Sciatic nerve (tissue), 2 donors: Measurements from ENCODE around the gene RCAN2. TPM values are rescaled to one million over a fixed set of nuclear protein-coding genes. Genes with fewer than 3 reads are reported as not detected.
"Not testable (repeated sequence)": the region's sequence is repeated elsewhere in the genome, so short reads cannot be mapped to it uniquely, and the experiment has no call there.

ENCODE experiments used
- ATAC-seq: fragments of 200-7000 bp; cut with Tn5 transposase; one replicate; pipeline ENCODE4 v1.9.1; 2020; ENCODE audit warnings: mild to moderate bottlenecking, moderate library complexity
- DNase-seq: peaks from one replicate; pipeline ENCODE4 v3.0.0-alpha.2; 2020; ENCODE audit warnings: low spot score
- intact Hi-C: fragments of 100-400 bp; cut with DNase I; formaldehyde crosslinking; loops from one replicate; pipeline ENCODE4 v1.14.2; 2022
- total RNA-seq: library from RNA; stranded (reverse); fragmentation: NEBNext Ultra II Directional; extraction: Animal tissue kit (Norgen Biotek cat#: 25700); gene quantifications from one replicate; pipeline ENCODE4 v1.2.1, GENCODE V29; 2021
- donor health status: DM: no; HTN: no; CAD: no.
- donor health status: DM: no; HTN: no; CAD: no.

The RCAN2 gene
- total RNA-seq, 1 donor from 2014 or later: 14.8 TPM

DNA sequence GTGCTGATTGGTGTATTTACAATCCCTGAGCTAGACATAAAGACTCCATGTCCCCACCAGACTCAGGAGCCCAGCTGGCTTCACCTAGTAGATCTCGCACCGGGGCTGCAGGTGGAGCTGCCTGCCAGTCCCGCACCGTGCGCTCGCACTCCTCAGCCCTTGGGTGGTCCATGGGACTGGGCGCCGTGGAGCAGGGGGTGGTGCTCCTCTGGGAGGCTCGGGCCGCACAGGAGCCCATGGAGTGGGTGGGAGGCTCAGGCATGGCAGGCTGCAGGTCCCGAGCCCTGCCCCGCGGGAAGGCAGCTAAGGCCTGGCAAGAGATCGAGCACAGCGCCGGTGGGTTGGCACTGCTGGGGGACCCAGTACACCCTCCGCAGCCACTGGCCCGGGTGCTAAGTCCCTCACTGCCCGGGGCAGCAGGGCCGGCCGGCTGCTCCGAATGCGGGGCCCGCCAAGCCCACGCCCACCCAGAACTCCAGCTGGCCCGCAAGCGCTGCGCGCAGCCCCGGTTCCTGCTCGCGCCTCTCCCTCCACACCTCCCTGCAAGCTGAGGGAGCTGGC lies 85.5 kb downstream of the RCAN2 start:
- intact Hi-C loops, ATAC-seq, DNase-seq: not testable (repeated sequence)

DNA sequence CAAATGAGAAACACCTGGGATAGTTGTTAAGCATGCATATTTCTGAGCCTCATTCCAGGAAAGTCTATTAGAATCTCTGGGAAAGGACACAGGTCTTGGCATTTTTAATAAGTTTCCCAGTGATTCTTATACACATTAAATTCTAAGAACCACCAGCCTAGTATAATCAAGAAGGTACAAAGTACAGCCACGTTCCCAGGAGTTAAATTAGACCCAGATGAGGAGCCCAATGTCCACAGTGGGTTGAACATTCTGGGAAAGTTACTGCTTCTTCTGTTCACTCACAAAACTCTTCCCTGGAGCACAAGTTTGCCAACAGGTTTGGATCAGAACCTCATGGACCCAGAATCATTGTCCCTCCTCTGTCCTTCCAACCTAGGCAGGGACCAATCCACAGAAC lies 90.4 kb downstream of the RCAN2 start:
- no peak for ATAC-seq
- intact Hi-C loops: no loop called here

DNA sequence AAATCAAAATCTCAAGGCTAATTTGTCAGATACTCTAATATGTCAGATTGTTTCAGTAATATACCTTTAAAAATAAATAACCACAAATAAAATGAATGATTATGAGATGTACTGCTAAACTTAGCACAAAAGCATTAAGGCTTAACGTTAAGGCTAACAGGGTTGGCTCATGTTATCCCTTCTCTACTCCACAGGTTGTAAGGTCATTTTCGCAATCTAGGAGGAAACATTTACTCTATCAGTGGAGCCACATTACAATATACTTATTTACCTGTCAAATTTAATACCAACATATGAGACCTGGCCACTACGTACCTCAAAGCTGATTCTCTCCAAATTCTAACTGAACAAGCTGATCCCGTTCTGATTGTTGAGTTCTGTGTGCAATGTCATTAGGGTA lies 95.7 kb downstream of the RCAN2 start:
- DNase-seq: no peak
- intact Hi-C loops: no loop called here
- ATAC-seq: no peak

More for the DNA sequence above, 90.4 kb downstream of the RCAN2 start:
- DNase-seq: no peak

- DNase-seq: no peak
- intact Hi-C loops: no loop called here
- no peak for ATAC-seq
These were observed 97.3 kb downstream of the RCAN2 start for GRCh38 chr6:46393940-46394337.

GRCh38 chr6:46393161-46393939 lies 97.9 kb downstream of the RCAN2 start:
- DNase-seq (no peak), ATAC-seq (no peak)
- intact Hi-C loops: no loop called here

DNA sequence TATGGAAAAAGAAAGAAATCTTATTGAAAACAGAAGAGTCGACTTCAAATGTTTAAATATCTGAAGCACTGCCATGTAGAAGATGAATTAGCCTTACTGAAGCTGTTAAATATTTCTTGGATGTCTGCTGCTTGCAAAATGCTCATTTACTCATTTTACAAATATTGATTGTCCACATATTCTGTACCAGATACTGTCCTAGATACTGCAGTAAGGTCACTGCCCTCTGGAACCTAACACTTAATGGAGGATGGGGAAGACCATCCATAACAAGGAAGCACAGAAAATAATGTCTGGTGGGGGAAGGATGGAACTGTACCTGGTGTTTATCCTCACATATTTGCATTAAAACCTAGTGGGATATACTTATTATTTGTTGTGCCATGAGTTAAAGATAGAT lies 99.0 kb downstream of the RCAN2 start:
- ATAC-seq: no peak
- intact Hi-C loops: no loop called here

GRCh38 chr6:46390153-46390876 lies 100.9 kb downstream of the RCAN2 start:
- intact Hi-C loops: no loop called here
- ATAC-seq (no peak), DNase-seq (no peak)

More for the DNA sequence above, 99.0 kb downstream of the RCAN2 start:
- no peak for DNase-seq

DNA sequence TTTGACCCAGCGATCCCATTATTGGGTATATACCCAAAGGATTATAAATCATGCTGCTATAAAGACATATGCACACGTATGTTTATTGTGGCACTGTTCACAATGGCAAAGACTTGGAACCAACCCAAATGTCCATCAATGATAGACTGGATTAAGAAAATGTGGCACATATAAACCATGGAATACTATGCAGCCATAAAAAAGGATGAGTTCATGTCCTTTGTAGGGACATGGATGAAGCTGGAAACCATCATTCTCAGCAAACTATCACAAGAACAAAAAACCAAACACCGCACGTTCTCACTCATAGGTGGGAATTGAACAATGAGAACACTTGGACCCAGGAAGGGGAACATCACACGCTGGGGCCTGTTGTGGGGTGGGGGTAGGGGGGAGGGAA lies 103.5 kb downstream of the RCAN2 start:
- ATAC-seq, DNase-seq, intact Hi-C loops: not testable (repeated sequence)

DNA sequence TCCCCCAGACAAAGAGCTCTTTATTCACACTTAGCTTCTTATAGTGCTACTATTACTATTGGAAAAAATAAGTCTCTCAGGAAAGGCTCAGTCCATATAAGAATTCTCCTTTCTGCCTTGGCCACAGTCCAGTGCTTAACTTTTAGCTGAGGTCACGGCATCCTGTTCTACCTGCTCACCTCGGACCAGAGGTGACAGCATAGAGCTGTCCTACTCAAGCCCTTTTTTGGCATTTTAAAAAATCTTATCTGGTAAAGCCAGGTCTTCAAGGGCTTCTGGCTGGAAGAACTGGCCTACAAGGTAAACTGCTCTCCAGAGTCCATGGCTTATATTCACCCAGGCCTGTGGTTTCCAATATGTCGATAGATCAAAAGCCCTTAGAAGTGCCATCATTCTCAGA lies 109.7 kb downstream of the RCAN2 start:
- no peak for ATAC-seq
- intact Hi-C loops: no loop called here
- no peak for DNase-seq

DNA sequence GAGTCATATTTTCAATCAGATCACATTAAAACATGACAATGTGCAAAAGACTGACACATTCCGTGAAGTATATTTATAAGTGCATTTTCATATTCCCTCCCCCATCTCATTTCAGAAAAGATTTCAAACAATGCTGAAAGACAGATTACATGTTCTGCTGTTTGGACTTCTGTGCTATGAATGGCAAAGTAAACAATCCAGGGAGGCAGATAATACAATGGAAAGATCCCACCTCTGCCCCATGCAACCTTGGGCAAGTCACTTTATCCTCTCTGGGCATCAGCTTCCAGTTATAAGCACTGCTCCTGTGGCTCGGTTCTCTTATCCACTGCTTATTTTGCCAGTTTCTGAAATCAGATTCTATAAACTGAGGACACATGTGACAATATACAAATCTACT lies 110.2 kb downstream of the RCAN2 start:
- DNase-seq (no peak), ATAC-seq (no peak)
- intact Hi-C loops: no loop called here

GRCh38 chr6:46380152-46380807 lies 111.0 kb downstream of the RCAN2 start:
- DNase-seq (no peak), ATAC-seq (no peak)
- intact Hi-C loops: no loop called here

GRCh38 chr6:46378882-46379416 lies 112.3 kb downstream of the RCAN2 start:
- intact Hi-C loops: no loop called here
- DNase-seq (no peak), ATAC-seq (peak; percentile 57)

DNA sequence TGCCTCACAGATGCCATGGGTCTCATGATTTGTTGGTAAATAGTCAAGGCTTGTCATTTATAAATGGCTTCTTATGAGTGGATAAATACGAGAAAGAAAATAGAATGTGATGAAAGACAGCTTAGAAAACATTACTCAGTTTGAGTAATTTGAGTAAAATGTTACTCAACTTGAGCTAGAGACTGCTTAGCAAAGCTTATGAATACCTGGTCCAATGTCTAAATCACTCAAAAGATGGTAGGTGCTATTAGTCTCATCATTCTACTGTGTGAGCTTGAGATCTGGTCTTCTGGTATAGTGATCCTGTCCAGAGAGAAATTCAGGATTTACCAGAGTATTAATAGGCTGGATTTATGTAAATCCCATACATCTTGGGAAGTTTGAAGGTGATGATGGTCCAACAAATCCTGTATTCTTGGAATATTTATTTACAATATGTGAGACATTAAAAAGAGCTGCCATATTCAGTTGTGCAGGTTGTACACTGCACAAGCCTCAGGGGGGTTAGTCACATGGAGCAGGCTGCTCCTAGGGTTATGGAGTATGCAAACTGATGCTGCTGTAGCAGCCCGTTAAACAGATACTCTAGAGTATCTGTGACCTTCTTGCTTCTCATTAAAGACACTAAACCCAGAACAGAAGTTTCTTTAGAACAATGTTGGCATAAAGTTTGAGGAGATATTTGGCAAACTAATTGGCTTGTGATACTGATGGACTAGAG lies 112.9 kb downstream of the RCAN2 start:
- intact Hi-C loops: no loop called here
- no peak for DNase-seq
- no peak for ATAC-seq

DNA sequence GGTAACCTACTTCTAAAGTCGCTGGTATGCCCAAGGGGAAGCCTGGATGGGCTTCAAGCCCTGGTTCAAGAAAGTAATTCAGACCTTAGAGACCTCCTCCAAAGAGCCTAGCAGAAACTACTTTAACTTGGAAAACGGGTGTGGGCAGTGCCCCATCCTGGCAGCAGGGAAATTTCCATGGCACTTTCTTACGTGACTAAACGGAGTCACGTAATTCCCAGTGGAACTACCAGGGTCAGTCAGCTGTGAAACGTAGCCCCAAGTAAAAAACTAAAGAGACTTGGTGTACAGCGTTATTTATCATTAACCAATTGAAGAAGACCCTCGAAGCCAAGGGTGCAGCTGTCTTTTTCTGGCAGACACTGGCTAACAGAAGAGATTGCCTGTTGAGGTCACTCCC lies 114.0 kb downstream of the RCAN2 start:
- intact Hi-C loops: no loop called here
- no peak for ATAC-seq
- DNase-seq: no peak

GRCh38 chr6:46376562-46377061 lies 114.6 kb downstream of the RCAN2 start:
- no peak for DNase-seq
- peak; percentile 64 for ATAC-seq
- intact Hi-C loops: no loop called here

- ATAC-seq (no peak), DNase-seq (no peak)
- intact Hi-C loops: no loop called here
These were observed 120.6 kb downstream of the RCAN2 start for GRCh38 chr6:46370622-46371021.

- no peak for DNase-seq
- ATAC-seq: no peak
- intact Hi-C loops: no loop called here
These were observed 123.1 kb downstream of the RCAN2 start for GRCh38 chr6:46368169-46368536.

DNA sequence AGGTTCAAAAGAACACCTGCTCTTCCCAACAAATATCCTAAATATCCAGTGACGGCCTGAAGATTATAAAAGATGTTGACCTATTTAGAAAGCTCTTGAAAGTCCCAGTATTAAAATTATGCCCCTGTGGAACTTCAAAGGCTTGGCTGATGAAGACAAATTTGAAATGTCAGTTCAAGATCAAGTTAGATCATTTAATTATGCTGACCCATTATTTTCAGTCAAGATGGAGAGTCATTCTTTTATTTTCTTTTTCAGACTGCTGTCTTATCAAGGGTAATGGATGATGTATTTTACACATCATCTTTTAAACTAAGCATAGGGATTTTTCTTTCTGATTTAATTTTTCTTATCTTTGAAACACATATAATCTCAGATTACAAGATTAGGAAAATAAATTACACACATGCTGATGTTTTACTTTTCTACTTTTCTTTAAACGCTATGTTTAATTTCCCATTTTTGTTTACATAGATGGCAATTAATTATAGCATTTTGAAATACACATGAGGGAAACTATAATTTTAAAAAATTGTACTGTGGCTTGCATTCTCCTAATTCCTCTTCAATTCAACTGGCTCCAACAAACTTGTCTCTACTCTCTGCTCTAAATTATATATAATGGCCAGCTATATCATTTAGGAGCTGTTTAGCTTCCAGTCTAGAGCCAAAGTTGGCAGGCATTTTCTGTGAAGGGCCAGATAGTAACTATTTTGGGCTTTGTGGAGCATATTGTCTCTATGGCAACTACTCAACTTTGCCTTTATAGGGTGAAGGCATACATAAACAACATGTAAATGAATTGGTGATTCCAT lies 123.7 kb downstream of the RCAN2 start:
- intact Hi-C loops: no loop called here
- DNase-seq: no peak
- no peak for ATAC-seq
